GM23248 (cell line): Measurements from ENCODE around the gene PIGA. TPM values are rescaled to one million over a fixed set of nuclear protein-coding genes. Genes with fewer than 3 reads are reported as not detected.

Source experiments
- DNase-seq: peaks from one replicate; pipeline ENCODE4 v3.0.0-alpha.2; 2015
- H2AFZ ChIP-seq: fragments of 200-600 bp; sonication (generic); 2 replicates; pipeline ENCODE4 v1.6.1; 2016; ENCODE audit warnings: antibody characterized with exemption
- H3F3A ChIP-seq: fragments of 200-600 bp; sonication (generic); 2 replicates; pipeline ENCODE4 v1.6.1; 2016; ENCODE audit warnings: mild to moderate bottlenecking, antibody characterized with exemption, mixed run types; ENCODE audit not compliant: insufficient read depth
- H3K27ac ChIP-seq: fragments of 200-600 bp; sonication (generic); 2 replicates; pipeline ENCODE4 v1.5.1; 2016; ENCODE audit warnings: mild to moderate bottlenecking
- H3K27me3 ChIP-seq: fragments of 200-600 bp; sonication (generic); replicated peaks from 2 replicates; pipeline ENCODE4 v1.6.1; 2016; ENCODE audit warnings: mild to moderate bottlenecking; ENCODE audit not compliant: insufficient read depth
- H3K36me3 ChIP-seq: fragments of 200-600 bp; sonication (generic); 2 replicates; pipeline ENCODE4 v1.6.1; 2016; ENCODE audit warnings: low read depth, mild to moderate bottlenecking
- H3K4me1 ChIP-seq: fragments of 200-600 bp; sonication (generic); 2 replicates; pipeline ENCODE4 v1.6.1; 2016; ENCODE audit warnings: mild to moderate bottlenecking; ENCODE audit not compliant: insufficient read depth
- H3K4me2 ChIP-seq: fragments of 200-600 bp; sonication (generic); one replicate; pipeline ENCODE4 v1.6.1; 2016; ENCODE audit warnings: mild to moderate bottlenecking; ENCODE audit not compliant: unreplicated experiment
- H3K4me3 ChIP-seq: fragments of 200-600 bp; sonication (generic); 2 replicates; pipeline ENCODE4 v1.5.1; 2016; ENCODE audit warnings: mild to moderate bottlenecking
- H3K79me2 ChIP-seq: fragments of 200-600 bp; sonication (generic); 2 replicates; pipeline ENCODE4 v1.6.1; 2016; ENCODE audit warnings: mild to moderate bottlenecking; ENCODE audit not compliant: insufficient read depth
- H3K9ac ChIP-seq: fragments of 200-600 bp; sonication (generic); 2 replicates; pipeline ENCODE4 v1.6.1; 2016; ENCODE audit warnings: mild to moderate bottlenecking
- H3K9me2 ChIP-seq: fragments of 200-600 bp; sonication (generic); 2 replicates; pipeline ENCODE4 v1.6.1; 2016; ENCODE audit warnings: mixed run types, mild to moderate bottlenecking, moderate library complexity; ENCODE audit not compliant: insufficient read depth
- H3K9me3 ChIP-seq: fragments of 200-600 bp; sonication (generic); one replicate; pipeline ENCODE4 v1.6.1; 2017; ENCODE audit warnings: low read depth
- H4K20me1 ChIP-seq: fragments of 200-600 bp; sonication (generic); 2 replicates; pipeline ENCODE4 v1.6.0; 2016; ENCODE audit not compliant: insufficient read depth
- EZH2 ChIP-seq: fragments of 200-600 bp; sonication (generic); IDR thresholded peaks from 2 replicates; pipeline ENCODE4 v1.6.1; 2018; ENCODE audit warnings: antibody characterized with exemption, mild to moderate bottlenecking; ENCODE audit not compliant: insufficient read depth, poor library complexity, severe bottlenecking
- EZH2phosphoT487 ChIP-seq: fragments of 200-600 bp; sonication (generic); IDR thresholded peaks from 2 replicates; pipeline ENCODE4 v1.6.1; 2018; ENCODE audit warnings: antibody characterized with exemption, moderate library complexity, mild to moderate bottlenecking, low read depth; ENCODE audit not compliant: insufficient read depth
- WGBS, 2 experiments: methylation state at CpG; one replicate each; pipeline ENCODE4 v1.1.6; 2015 to 2017; ENCODE audit warnings: low lambda C conversion rate in 2 of 2, low coverage in 1 of 2; ENCODE audit errors: missing lambda C conversion rate in 2 of 2; 5-methylcytosine and 5-hydroxymethylcytosine counted together
- in situ Hi-C: fragments of 300-500 bp; cut with MboI; formaldehyde crosslinking; loops from 2 replicates; pipeline ENCODE4 v1.15.0; 2020
- polyA plus RNA-seq: library from polyadenylated mRNA; unstranded; fragments of >200 nt; fragmentation: Nextera tagmentation; extraction: Ambion mirVana; gene quantifications from 2 replicates; pipeline ENCODE4 v1.2.1, GENCODE V29; 2016
- total RNA-seq: library from RNA; depleted of rRNA; stranded (reverse); fragments of >200 nt; shearing (Covaris generic); gene quantifications from 2 replicates; pipeline ENCODE4 v1.2.3, GENCODE V29; 2014

Gene PIGA
- total and polyA plus RNA-seq, 2 experiments from 2014 or later, result 4.7 to 8.9 TPM

- no peaks in the 10 kb centered on the region for H3K9me3 ChIP-seq
- H3K36me3 ChIP-seq, result no peaks in the 10 kb centered on the region; the same call in 1 of the 2 replicates
- H3K4me1 ChIP-seq, result no peaks in the 10 kb centered on the region
- DNase-seq, result no peak
- peaks cover 9% of the 10 kb centered on the region for H3K79me2 ChIP-seq
- no peaks in the 10 kb centered on the region for H3K9me2 ChIP-seq
- H3K9ac ChIP-seq, result no peak overlapping the region
- H3K4me2 ChIP-seq, result no peak overlapping the region
- no peak overlapping the region for H3K4me3 ChIP-seq
- TF ChIP-seq EZH2, result no peak
- no peak for TF ChIP-seq EZH2phosphoT487
- H3F3A ChIP-seq, result no peaks in the 10 kb centered on the region
- H4K20me1 ChIP-seq, result no peaks in the 10 kb centered on the region
- 71 to 75% methylated on average over 3 of the region's 3 CpGs for WGBS, 2 experiments
- no peak overlapping the region for H3K27ac ChIP-seq
- H2AFZ ChIP-seq, result no peak overlapping the region
- H3K27me3 ChIP-seq, result no peaks in the 10 kb centered on the region
- in situ Hi-C loops, result no loop called here
Measured at GRCh38 chrX:15328131-15328530, 7.2 kb downstream of the PIGA start.

GRCh38 chrX:15322472-15322871, 12.9 kb downstream of the PIGA start:
- no peaks in the 10 kb centered on the region for H3K9me2 ChIP-seq
- 78 to 80% methylated on average over 5 of the region's 5 CpGs for WGBS, 2 experiments
- no peaks in the 10 kb centered on the region for H3K79me2 ChIP-seq
- no peaks in the 10 kb centered on the region for H3K9me3 ChIP-seq
- H2AFZ ChIP-seq, result no peak overlapping the region
- in situ Hi-C loops, result no loop called here
- H3K27me3 ChIP-seq, result no peaks in the 10 kb centered on the region
- H3F3A ChIP-seq, result no peaks in the 10 kb centered on the region
- H3K4me1 ChIP-seq, result no peaks in the 10 kb centered on the region
- no peak overlapping the region for H3K4me3 ChIP-seq
- H3K4me2 ChIP-seq, result no peak overlapping the region
- no peaks in the 10 kb centered on the region; the same call in 1 of the 2 replicates for H3K36me3 ChIP-seq
- no peak for DNase-seq
- no peaks in the 10 kb centered on the region for H4K20me1 ChIP-seq
- H3K9ac ChIP-seq, result no peak overlapping the region
- TF ChIP-seq EZH2 (no peak), EZH2phosphoT487 (no peak)
- no peak overlapping the region for H3K27ac ChIP-seq

GRCh38 chrX:15322072-15322471, 13.3 kb downstream of the PIGA start:
- H3K4me3 ChIP-seq, result no peak overlapping the region
- H3K4me1 ChIP-seq, result no peaks in the 10 kb centered on the region
- WGBS, 2 experiments, result 98% methylated on average over 3 of the region's 3 CpGs
- no peak overlapping the region for H3K4me2 ChIP-seq
- no peaks in the 10 kb centered on the region for H3K9me3 ChIP-seq
- TF ChIP-seq EZH2 (no peak), EZH2phosphoT487 (no peak)
- DNase-seq, result no peak
- no peak overlapping the region for H3K9ac ChIP-seq
- H3K27me3 ChIP-seq, result no peaks in the 10 kb centered on the region
- H3K9me2 ChIP-seq, result no peaks in the 10 kb centered on the region
- H3K36me3 ChIP-seq, result no peaks in the 10 kb centered on the region; the same call in 1 of the 2 replicates
- H3K79me2 ChIP-seq, result no peaks in the 10 kb centered on the region
- H3F3A ChIP-seq, result no peaks in the 10 kb centered on the region
- no peak overlapping the region for H3K27ac ChIP-seq
- in situ Hi-C loops, result no loop called here
- no peaks in the 10 kb centered on the region for H4K20me1 ChIP-seq
- H2AFZ ChIP-seq, result no peak overlapping the region

- no peaks in the 10 kb centered on the region for H3K79me2 ChIP-seq
- H3K4me1 ChIP-seq, result no peaks in the 10 kb centered on the region
- no peaks in the 10 kb centered on the region for H3K9me3 ChIP-seq
- no peaks in the 10 kb centered on the region; the same call in 1 of the 2 replicates for H3K36me3 ChIP-seq
- in situ Hi-C loops, result no loop called here
- H3K4me3 ChIP-seq, result no peak overlapping the region
- no peaks in the 10 kb centered on the region for H3K27me3 ChIP-seq
- no peak overlapping the region for H3K27ac ChIP-seq
- 97 to 100% methylated on average over 4 of the region's 4 CpGs for WGBS, 2 experiments
- H4K20me1 ChIP-seq, result no peaks in the 10 kb centered on the region
- H3K9me2 ChIP-seq, result no peaks in the 10 kb centered on the region
- TF ChIP-seq EZH2 (no peak), EZH2phosphoT487 (no peak)
- H2AFZ ChIP-seq, result no peak overlapping the region
- no peak for DNase-seq
- H3K4me2 ChIP-seq, result no peak overlapping the region
- H3K9ac ChIP-seq, result no peak overlapping the region
- H3F3A ChIP-seq, result no peaks in the 10 kb centered on the region
Measured at GRCh38 chrX:15321447-15321846, 13.9 kb downstream of the PIGA start.

GRCh38 chrX:15320297-15320696, 15.0 kb downstream of the PIGA start:
- Histone ChIP-seq H3K4me1 (no peaks in the 10 kb centered on the region), H3K9me2 (no peaks in the 10 kb centered on the region), H3K27ac (no peak overlapping the region), H3K9me3 (no peaks in the 10 kb centered on the region), H3K79me2 (no peaks in the 10 kb centered on the region), H4K20me1 (no peaks in the 10 kb centered on the region), H3K4me2 (no peak overlapping the region), H3K9ac (no peak overlapping the region), H3F3A (no peaks in the 10 kb centered on the region), H3K4me3 (no peak overlapping the region), H2AFZ (no peak overlapping the region), H3K36me3 (no peaks in the 10 kb centered on the region; the same call in 1 of the 2 replicates), H3K27me3 (no peaks in the 10 kb centered on the region)
- WGBS, 2 experiments, result 85 to 89% methylated on average over 4 of the region's 4 CpGs
- DNase-seq, result no peak
- TF ChIP-seq EZH2phosphoT487, result no peak
- TF ChIP-seq EZH2, result no peak
- in situ Hi-C loops, result no loop called here
